Measurements from ENCODE around the gene HGD.
"Not testable (repeated sequence)": the region's sequence is repeated elsewhere in the genome, so short reads cannot be mapped to it uniquely, and the experiment has no call there.

HGD gene

DNA sequence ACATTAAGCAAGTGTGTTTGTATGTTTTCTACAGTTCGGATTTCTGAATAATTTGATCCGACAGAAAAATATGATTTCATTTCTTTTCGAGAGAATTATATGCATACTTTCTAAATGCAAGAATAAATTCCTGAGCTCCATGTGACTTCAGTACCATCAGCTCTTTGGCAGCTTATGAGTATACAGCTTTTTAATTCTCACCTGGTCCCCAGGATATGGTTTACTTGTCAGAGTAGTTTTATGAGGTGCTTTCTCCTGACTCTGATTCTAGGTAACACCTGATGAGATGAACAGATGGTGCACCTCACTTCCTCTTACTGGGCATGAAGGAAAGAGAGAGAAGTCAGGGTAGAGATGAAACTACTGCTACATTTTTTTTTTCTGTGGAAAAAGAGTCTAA lies 3.1 kb downstream of the HGD start:
- DNase-seq, result no peak

GRCh38 chr3:120678331-120678947 lies 3.6 kb downstream of the HGD start:
- no peak for DNase-seq

- not testable (repeated sequence) for DNase-seq
Measured at GRCh38 chr3:120677193-120677592, 4.8 kb downstream of the HGD start.

DNA sequence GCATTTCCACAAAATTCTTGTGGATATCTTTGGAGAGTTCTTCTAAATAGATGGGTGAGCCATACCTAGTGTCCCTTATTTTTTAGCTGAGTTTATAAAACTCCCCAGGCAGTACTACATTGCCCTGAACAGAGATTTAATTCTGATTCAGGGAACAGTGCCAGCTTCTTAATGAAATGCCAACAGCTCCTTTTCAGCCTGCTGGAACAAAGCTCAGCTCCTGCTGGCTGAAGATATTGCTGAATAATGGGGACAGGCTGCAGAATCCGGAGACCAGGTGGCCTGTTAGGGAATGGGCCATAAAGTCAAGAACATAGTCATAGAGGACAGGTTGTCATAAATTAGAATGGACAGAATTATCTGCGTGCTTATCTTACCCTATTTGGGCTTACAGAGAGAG lies 8.9 kb downstream of the HGD start:
- DNase-seq, result no peak

- no peak for DNase-seq
Measured at GRCh38 chr3:120670576-120670975, 11.5 kb downstream of the HGD start.

DNA sequence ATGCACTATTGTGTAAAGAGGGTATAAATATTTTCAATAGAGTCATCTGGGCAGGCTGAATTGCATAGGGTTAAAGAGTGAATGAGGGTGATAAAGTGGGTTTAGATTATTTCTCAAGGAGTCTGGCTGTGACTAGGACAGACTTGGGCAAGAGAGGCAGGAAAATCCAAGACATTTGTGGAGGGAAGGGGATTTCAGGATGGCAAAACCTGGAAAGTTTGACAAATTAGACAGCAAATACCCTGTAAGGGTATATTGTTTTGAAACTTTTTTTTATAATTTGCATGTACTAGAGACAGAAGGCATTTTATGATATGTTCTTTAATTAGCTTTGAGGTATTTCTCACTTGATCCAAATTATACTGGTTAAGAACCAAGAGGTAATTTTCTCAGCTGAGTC lies 17.1 kb downstream of the HGD start:
- no peak for DNase-seq

- no peak for DNase-seq
Measured at GRCh38 chr3:120661945-120662344, 20.1 kb downstream of the HGD start.

GRCh38 chr3:120661106-120661905 lies 20.7 kb downstream of the HGD start:
- DNase-seq, result no peak

DNA sequence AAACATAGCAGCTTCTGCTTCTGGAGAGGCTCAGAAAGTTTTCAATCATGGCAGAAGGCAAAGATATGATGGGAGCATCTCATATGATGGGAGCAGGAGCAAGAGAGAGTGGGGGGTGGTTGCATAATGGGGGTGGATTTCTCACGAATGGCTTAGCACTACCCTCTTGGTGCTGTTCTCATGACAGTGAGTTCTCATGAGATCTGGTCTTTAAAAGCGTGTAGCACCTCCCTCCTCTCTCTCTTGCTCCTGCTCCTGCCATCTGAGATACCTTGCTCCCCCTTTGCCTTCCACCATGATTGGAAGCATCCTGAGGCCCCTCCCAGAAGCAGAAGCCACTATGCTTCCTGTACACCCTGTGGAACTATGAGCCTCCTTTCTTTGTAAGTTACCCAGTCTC lies 22.2 kb downstream of the HGD start:
- DNase-seq, result no peak

GRCh38 chr3:120659285-120659684 lies 22.8 kb downstream of the HGD start:
- DNase-seq, result no peak

- no peak for DNase-seq
Measured at GRCh38 chr3:120652896-120653545, 29.0 kb downstream of the HGD start.

DNA sequence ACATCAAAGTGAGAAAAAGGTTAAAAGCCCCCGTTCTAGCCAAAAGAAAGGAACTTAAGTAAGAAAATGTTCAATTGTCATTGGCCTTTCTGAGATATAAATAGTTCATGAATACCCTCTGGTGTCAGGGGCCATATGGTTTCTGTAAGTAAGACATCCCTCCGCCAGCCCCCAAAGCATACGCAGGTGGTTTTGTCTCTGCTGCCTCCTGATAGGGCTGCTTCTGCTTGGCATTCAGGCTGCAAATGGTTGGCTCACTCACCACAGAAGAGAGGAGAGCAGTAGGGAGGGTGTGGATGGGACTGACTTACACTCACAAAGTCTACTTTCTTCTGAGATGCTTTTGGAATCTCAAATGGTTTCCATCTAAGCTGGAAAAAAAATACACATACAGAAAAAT lies 29.8 kb downstream of the HGD start:
- DNase-seq, result no peak

DNA sequence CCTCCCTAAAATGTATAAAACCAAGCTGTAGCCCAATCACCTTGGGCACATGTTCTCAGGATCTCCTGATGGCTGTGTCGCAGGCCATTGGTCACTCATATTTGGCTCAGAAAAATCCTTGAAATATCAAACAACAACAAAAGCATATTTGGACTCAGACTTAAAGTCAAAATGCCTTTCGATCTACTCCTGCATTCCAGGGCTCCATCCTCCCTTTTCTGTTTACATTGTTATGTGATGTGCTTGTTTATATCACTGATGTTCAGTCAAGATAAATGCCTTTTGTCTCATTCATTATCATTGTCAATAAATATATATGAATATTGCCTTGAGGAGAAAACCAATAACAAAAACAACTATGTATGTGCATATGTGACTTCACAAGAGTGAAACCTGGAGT lies 31.7 kb downstream of the HGD start:
- no peak for DNase-seq

- DNase-seq, result no peak
Measured at GRCh38 chr3:120649830-120650233, 32.2 kb downstream of the HGD start.

DNA sequence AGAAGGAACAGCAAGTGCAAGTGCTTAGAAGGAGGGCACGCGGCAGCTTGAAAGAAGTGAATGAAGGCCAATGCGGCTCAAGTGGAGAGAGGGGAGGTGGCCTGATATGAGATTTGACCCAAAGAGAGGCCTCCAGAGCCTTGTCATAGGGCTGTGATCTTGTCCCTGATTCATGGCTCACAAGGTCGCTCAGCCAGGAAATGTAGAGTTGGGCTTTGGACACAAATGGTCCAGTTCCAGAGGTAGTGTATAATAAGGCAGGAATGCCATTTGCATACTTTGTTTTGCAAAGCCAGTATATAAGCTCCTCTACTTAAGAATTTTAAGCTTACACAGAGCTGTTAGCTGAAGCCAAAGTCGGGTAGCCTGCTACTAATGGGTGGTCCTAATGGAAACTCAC lies 33.7 kb downstream of the HGD start:
- no peak for DNase-seq

DNA sequence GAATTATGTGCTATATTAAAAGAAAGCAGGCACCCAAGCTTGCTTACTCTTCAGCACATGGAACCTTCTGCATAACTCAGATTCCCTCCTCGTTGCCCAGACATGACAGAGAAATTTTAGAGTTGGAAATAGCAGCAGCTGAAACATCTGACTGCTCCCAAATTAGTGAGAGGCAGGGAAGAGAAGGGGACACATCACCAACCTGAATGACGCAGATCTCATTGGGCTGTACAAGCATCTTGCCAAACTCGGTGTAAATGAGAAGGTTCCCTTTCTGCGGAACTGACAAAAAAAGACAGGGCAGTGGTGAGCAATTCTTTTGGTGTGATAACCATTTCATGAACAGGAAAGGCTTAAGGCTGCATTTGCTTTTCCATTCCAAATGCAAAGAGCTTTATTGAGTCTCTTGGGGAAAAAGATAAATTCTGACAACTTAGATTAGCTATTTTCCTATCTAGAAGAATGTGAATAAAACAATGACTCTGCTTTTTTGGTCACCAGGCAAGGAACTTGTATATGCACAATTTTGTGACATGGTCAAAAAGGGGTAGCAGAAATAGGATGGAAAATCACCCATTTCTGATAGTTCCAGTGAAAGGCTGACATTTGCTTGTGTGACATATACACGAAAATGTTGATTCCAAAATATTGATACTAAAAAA lies 35.1 kb downstream of the HGD start:
- no peak for DNase-seq

GRCh38 chr3:120645083-120645845 lies 36.8 kb downstream of the HGD start:
- no peak for DNase-seq

DNA sequence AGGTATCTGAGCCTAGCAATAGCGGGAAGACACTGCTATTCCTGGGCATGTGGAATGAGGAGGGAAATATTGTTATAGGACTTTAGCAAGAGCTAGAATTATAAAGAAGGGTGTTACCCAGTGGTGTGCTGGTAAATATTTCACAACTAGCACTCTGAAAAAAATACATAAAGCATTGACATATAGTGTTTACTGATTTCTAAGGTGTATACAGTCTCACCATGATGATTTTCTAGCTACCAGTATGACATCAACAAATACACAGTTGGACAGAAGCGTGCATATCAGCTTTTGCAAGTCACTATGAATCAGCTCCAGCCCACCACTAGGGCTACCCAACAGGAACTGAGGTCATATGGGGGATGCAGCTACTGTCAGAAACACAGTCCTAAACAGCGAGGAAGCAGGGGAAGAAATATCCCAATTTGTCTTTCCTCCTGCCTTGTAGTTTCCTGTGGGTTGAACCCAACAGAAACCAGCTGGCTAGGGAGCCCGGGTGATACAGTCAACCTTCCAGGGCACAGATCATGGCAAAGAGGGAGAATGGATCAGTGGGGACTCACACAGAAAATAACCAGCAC lies 39.6 kb downstream of the HGD start:
- no peak for DNase-seq

GRCh38 chr3:120641696-120642246 lies 40.3 kb downstream of the HGD start:
- DNase-seq, result no peak

- no peak for DNase-seq
Measured at GRCh38 chr3:120640231-120640630, 41.8 kb downstream of the HGD start.

DNA sequence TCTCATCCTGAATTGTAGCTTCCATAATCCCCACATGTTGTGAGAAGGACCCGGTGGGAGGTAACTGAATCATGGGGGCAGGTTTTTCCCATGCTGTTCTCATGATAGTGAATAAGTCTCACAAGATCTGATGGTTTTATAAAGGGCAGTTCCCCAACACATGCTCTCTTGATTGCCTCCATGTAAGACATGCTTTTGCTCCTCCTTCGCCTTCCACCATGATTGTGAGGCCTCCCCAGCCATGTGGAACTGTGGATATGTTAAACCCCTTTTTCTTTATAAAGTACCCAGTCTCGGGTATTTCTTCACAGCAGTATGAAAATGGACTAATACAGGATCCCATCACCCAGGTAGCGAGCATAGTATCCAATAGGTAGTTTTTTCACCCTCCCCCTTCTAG lies 43.2 kb downstream of the HGD start:
- not testable (repeated sequence) for DNase-seq
